OCI-LY7 (cell line): ENCODE measurements around the gene RPRD2. TPM values are rescaled to one million over a fixed set of nuclear protein-coding genes. Genes with fewer than 3 reads are reported as not detected.

Source experiments
- BruUV-seq: library from RNA; stranded (reverse); fragments of 400-500 nt; replicated peaks from 2 replicates; lab custom pipeline; 2021; lab: Mats Ljungman, UMichigan
- CTCF ChIA-PET: fragments of 300-600 bp; sonication (Branson Sonifier 250); formaldehyde crosslinking; loops from one replicate; lab custom pipeline; 2022; ENCODE audit warnings: antibody characterized with exemption; ENCODE audit not compliant: unreplicated experiment; lab: Charles Lee
- POLR2A ChIA-PET: fragments of 300-600 bp; sonication (Branson Sonifier 250); formaldehyde crosslinking; loops from one replicate; lab custom pipeline; 2022; ENCODE audit warnings: antibody characterized with exemption; lab: Charles Lee
- DNase-seq: peaks from one replicate; pipeline ENCODE4 v3.0.0-alpha.2; 2015; ENCODE audit warnings: low spot score
- H2AFZ ChIP-seq: fragments of 200-600 bp; sonication (generic), shearing (Covaris generic); 2 replicates; pipeline ENCODE4 v1.6.1; 2014; ENCODE audit warnings: mild to moderate bottlenecking, antibody characterized with exemption, low read length, moderate library complexity
- H3K27ac ChIP-seq: fragments of 200-600 bp; sonication (generic); 2 replicates; pipeline ENCODE4 v1.5.1; 2014; ENCODE audit warnings: mixed run types, low read depth, mild to moderate bottlenecking, moderate library complexity, low read length, inconsistent platforms; ENCODE audit not compliant: poor library complexity, severe bottlenecking
- H3K36me3 ChIP-seq: fragments of 200-600 bp; sonication (generic); 2 replicates; pipeline ENCODE4 v1.6.1; 2014; ENCODE audit warnings: mild to moderate bottlenecking, antibody characterized with exemption, low read length, moderate library complexity, mixed read lengths; ENCODE audit not compliant: insufficient read depth
- H3K4me1 ChIP-seq: fragments of 200-600 bp; sonication (generic); 2 replicates; pipeline ENCODE4 v1.5.1; 2014; ENCODE audit warnings: mild to moderate bottlenecking, low read length; ENCODE audit not compliant: insufficient read depth, poor library complexity, severe bottlenecking
- H3K4me2 ChIP-seq: fragments of 200-600 bp; sonication (generic); 2 replicates; pipeline ENCODE4 v1.6.1; 2014; ENCODE audit warnings: mild to moderate bottlenecking, low read length
- H3K4me3 ChIP-seq: fragments of 200-600 bp; sonication (generic); 2 replicates; pipeline ENCODE4 v1.5.1; 2014; ENCODE audit warnings: mild to moderate bottlenecking, low read depth, low read length; ENCODE audit not compliant: poor library complexity, severe bottlenecking
- H3K79me2 ChIP-seq: fragments of 200-600 bp; sonication (generic); 2 replicates; pipeline ENCODE4 v1.6.1; 2016; ENCODE audit warnings: low read depth, mild to moderate bottlenecking, low read length, moderate library complexity, mixed read lengths; ENCODE audit not compliant: insufficient read depth
- H3K9me2 ChIP-seq: fragments of 200-600 bp; sonication (generic); 2 replicates; pipeline ENCODE4 v1.6.1; 2016; ENCODE audit warnings: mild to moderate bottlenecking, low read length, mixed read lengths; ENCODE audit not compliant: insufficient read depth
- H3K9me3 ChIP-seq: fragments of 200-600 bp; sonication (generic); 2 replicates; pipeline ENCODE4 v1.6.1; 2014; ENCODE audit warnings: mild to moderate bottlenecking, mixed run types, low read length, mixed read lengths
- H4K20me1 ChIP-seq: fragments of 200-600 bp; sonication (generic); 2 replicates; pipeline ENCODE4 v1.6.1; 2014; ENCODE audit warnings: mild to moderate bottlenecking, antibody characterized with exemption, low read length, moderate library complexity, mixed read lengths; ENCODE audit not compliant: insufficient read depth
- EZH2phosphoT487 ChIP-seq: fragments of 200-600 bp; sonication (generic); IDR thresholded peaks from 2 replicates; pipeline ENCODE4 v1.6.1; 2018; ENCODE audit warnings: low read depth, borderline replicate concordance, mild to moderate bottlenecking, mixed run types, antibody characterized with exemption, low read length, moderate library complexity, mixed read lengths
- intact Hi-C: fragments of 100-400 bp; cut with micrococcal nuclease; formaldehyde crosslinking; loops from one replicate; pipeline ENCODE4 v1.10.0; 2022; ENCODE audit not compliant: unreplicated experiment
- total RNA-seq, 2 experiments: library from RNA; depleted of rRNA in 1 of 2; stranded (reverse); fragments of >200 nt in 1 of 2; shearing (Covaris generic) in 1 of 2; gene quantifications; 2 replicates each; pipeline ENCODE4 v1.2.3, GENCODE V29; 2014 to 2022
- TF ChIP-seq, protein P1 (sequence below): fragments of 200-600 bp; sonication (generic); conservative IDR thresholded peaks from 2 replicates; pipeline ENCODE4 v1.5.1; 2014; ENCODE audit warnings: mild to moderate bottlenecking, antibody characterized with exemption, low read length, moderate library complexity, mixed read lengths

RPRD2 gene
- total RNA-seq, 2 experiments from 2014 or later, result 17.0 to 39.7 TPM

DNA sequence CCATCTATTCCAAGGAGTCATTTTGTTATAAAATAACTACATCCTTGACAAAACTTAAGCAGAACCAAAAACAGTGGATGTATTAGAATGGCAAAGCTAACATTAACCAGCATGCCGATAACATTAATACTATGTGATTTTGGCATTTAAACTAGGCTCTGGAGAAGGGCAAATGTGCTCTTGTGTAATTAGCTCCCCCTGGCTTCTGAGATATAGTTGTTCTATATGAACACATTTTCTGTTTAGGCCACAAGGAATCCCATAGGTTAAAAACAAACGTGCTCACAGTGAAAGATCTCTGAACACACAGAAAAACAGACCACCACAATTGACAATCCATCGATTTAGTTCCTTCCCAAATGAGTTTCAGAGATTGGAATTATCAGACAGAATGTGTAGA, 65.9 kb downstream of the RPRD2 start:
- no peaks in the 10 kb centered on the region for H3K9me2 ChIP-seq
- no peaks in the 10 kb centered on the region for H3K9me3 ChIP-seq
- peaks cover 6% of the 10 kb centered on the region; the same call in 1 of the 2 replicates for H3K36me3 ChIP-seq
- no peak overlapping the region for H3K27ac ChIP-seq
- BruUV-seq, result no TSS peak
- CTCF ChIA-PET, result no interaction called here
- H2AFZ ChIP-seq, result no peak overlapping the region
- TF ChIP-seq EZH2phosphoT487, result no peak
- TF ChIP-seq, protein P1, sequence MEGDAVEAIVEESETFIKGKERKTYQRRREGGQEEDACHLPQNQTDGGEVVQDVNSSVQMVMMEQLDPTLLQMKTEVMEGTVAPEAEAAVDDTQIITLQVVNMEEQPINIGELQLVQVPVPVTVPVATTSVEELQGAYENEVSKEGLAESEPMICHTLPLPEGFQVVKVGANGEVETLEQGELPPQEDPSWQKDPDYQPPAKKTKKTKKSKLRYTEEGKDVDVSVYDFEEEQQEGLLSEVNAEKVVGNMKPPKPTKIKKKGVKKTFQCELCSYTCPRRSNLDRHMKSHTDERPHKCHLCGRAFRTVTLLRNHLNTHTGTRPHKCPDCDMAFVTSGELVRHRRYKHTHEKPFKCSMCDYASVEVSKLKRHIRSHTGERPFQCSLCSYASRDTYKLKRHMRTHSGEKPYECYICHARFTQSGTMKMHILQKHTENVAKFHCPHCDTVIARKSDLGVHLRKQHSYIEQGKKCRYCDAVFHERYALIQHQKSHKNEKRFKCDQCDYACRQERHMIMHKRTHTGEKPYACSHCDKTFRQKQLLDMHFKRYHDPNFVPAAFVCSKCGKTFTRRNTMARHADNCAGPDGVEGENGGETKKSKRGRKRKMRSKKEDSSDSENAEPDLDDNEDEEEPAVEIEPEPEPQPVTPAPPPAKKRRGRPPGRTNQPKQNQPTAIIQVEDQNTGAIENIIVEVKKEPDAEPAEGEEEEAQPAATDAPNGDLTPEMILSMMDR, result peak; percentile 68
- H3K4me2 ChIP-seq, result no peak overlapping the region
- DNase-seq, result peak; percentile 30
- H4K20me1 ChIP-seq, result peaks cover 4% of the 10 kb centered on the region; the same call in 1 of the 2 replicates
- intact Hi-C loops, result no loop called here
- POLR2A ChIA-PET, result no interaction called here
- no peaks in the 10 kb centered on the region for H3K4me1 ChIP-seq
- H3K79me2 ChIP-seq, result peaks cover 19% of the 10 kb centered on the region; the same call in 1 of the 2 replicates
- no peak overlapping the region for H3K4me3 ChIP-seq

DNA sequence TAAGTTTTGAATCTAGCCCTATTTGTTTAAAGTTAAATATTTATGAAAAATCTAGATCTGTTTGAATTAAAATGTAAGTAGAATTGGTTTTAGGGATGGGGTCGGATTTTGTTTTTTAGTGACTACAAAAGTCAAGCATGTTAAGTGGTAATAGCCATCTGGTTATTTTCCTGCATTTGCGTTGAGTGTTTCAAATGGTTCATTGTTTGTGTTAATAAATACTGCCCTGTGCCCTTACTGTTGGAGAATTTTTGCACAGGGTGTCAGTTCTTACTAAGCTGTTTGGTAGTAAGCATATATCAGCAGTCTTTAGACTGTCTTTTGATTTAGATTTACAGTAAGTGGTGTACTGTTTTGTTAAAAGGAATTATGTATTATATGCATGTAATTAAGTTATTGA, 77.2 kb downstream of the RPRD2 start:
- H3K9me2 ChIP-seq, result no peaks in the 10 kb centered on the region
- no peak overlapping the region for H2AFZ ChIP-seq
- H3K36me3 ChIP-seq, result peaks cover 72% of the 10 kb centered on the region
- H3K9me3 ChIP-seq, result no peaks in the 10 kb centered on the region
- H3K4me3 ChIP-seq, result no peak overlapping the region
- CTCF ChIA-PET, result no interaction called here
- POLR2A ChIA-PET, result interaction anchor here (0.7 to 1.1 kb wide), 3 partner anchors 12 to 581 kb away, joined by 3 to 4 read pairs (median 3); no protein-coding TSS in a partner anchor
- no TSS peak for BruUV-seq
- intact Hi-C loops, result no loop called here
- no peak overlapping the region for H3K27ac ChIP-seq
- no peaks in the 10 kb centered on the region for H3K4me1 ChIP-seq
- H3K4me2 ChIP-seq, result no peak overlapping the region
- no peak for TF ChIP-seq EZH2phosphoT487
- TF ChIP-seq, protein P1, result no peak
- DNase-seq, result no peak
- H3K79me2 ChIP-seq, result no peaks in the 10 kb centered on the region; the same call in 1 of the 2 replicates
- H4K20me1 ChIP-seq, result no peaks in the 10 kb centered on the region

DNA sequence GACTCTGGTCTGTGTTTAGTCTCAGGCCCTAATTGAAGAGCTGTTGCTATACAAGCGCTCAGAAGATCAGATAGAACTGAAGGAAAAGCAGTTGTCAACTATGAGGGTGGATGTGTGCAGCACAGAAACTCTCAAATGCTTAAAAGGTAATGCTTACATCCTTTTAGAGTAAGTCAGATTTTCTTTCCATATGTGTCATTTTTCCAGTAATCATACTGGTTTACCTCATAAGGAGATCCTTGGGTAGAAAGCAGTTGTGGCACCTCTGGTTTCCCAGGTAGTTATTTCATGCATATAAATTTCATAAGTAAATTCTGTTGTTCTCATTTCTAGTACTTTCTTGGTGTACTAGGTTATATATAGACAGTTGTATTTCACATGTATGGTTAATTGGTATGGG, 80.3 kb downstream of the RPRD2 start:
- no peak overlapping the region for H3K27ac ChIP-seq
- H3K9me2 ChIP-seq, result no peaks in the 10 kb centered on the region
- H3K4me3 ChIP-seq, result no peak overlapping the region
- BruUV-seq, result no TSS peak
- no peaks in the 10 kb centered on the region for H3K9me3 ChIP-seq
- H3K4me2 ChIP-seq, result no peak overlapping the region
- POLR2A ChIA-PET, result interaction anchor here (1.0 kb wide), 1 partner anchor 8 kb away, joined by 3 read pairs; no protein-coding TSS in a partner anchor
- H3K4me1 ChIP-seq, result no peaks in the 10 kb centered on the region
- H4K20me1 ChIP-seq, result no peaks in the 10 kb centered on the region
- peaks cover 86% of the 10 kb centered on the region for H3K36me3 ChIP-seq
- intact Hi-C loops, result no loop called here
- no peak for DNase-seq
- no peak overlapping the region for H2AFZ ChIP-seq
- no peaks in the 10 kb centered on the region; the same call in 1 of the 2 replicates for H3K79me2 ChIP-seq
- TF ChIP-seq, protein P1, result no peak
- no peak for TF ChIP-seq EZH2phosphoT487
- CTCF ChIA-PET, result interaction anchor here (0.5 kb wide), 1 partner anchor 478 kb away, joined by 3 read pairs; no protein-coding TSS in a partner anchor
